CD4-positive, alpha-beta memory T cell (primary cell): ENCODE data around the gene FRRS1L. TPM values are rescaled to one million over a fixed set of nuclear protein-coding genes. Genes with fewer than 3 reads are reported as not detected.

Experiments used
- CTCF ChIA-PET: fragments of 350-600 bp; sonication (Branson Sonifier 250); formaldehyde crosslinking; loops from one replicate; lab custom pipeline; 2021; ENCODE audit warnings: inconsistent platforms; ENCODE audit not compliant: partially characterized antibody; lab: Charles Lee
- POLR2A ChIA-PET: fragments of 350-600 bp; sonication (Branson Sonifier 250); formaldehyde crosslinking; loops from one replicate; lab custom pipeline; 2021; ENCODE audit not compliant: partially characterized antibody; lab: Charles Lee
- DNase-seq, 5 donors: peaks; one replicate each; pipeline versions ENCODE4 v3.0.0 to v3.0.0-alpha.2; 2020 to 2022; ENCODE audit warnings: mixed read lengths in 1 of 5
- H3K27ac ChIP-seq: one replicate; pipeline ENCODE4 v1.7.0; 2013; ENCODE audit warnings: low read depth, low read length
- H3K27me3 ChIP-seq: 2 replicates; pipeline ENCODE4 v1.7.0; 2013; ENCODE audit warnings: mild to moderate bottlenecking, low read length, moderate library complexity; ENCODE audit not compliant: insufficient read depth
- H3K36me3 ChIP-seq: 2 replicates; pipeline ENCODE4 v1.7.0; 2013; ENCODE audit warnings: mild to moderate bottlenecking, low read length, moderate library complexity; ENCODE audit not compliant: insufficient read depth
- H3K4me1 ChIP-seq: 2 replicates; pipeline ENCODE4 v1.7.0; 2013; ENCODE audit warnings: mild to moderate bottlenecking, low read length, moderate library complexity; ENCODE audit not compliant: insufficient read depth
- H3K4me3 ChIP-seq, 2 donors: one replicate each; pipeline ENCODE4 v1.7.0; 2013; ENCODE audit warnings: low read length in 2 of 2, mild to moderate bottlenecking in 1 of 2
- H3K9me3 ChIP-seq, 2 donors: one replicate each; pipeline ENCODE4 v1.7.0; 2013; ENCODE audit warnings: low read length in 2 of 2, control low read depth in 1 of 2; ENCODE audit not compliant: control insufficient read depth in 1 of 2
- H3K27ac Mint-ChIP-seq, 7 donors: one replicate each; pipeline ENCODE4 v1.8.0; 2020 to 2021; ENCODE audit warnings: mixed read lengths in 7 of 7, mild to moderate bottlenecking in 6 of 7, inconsistent platforms in 3 of 7, moderate library complexity in 3 of 7
- H3K27me3 Mint-ChIP-seq, 2 donors: one replicate each; pipeline ENCODE4 v1.8.0; 2020 to 2021; ENCODE audit warnings: mixed read lengths in 2 of 2
- H3K36me3 Mint-ChIP-seq, 2 donors: one replicate each; pipeline ENCODE4 v1.8.0; 2020 to 2021; ENCODE audit warnings: mixed read lengths in 2 of 2, inconsistent platforms in 1 of 2, mild to moderate bottlenecking in 1 of 2
- H3K4me1 Mint-ChIP-seq, 4 donors: one replicate each; pipeline ENCODE4 v1.8.0; 2020 to 2021; ENCODE audit warnings: mixed read lengths in 4 of 4, mild to moderate bottlenecking in 1 of 4
- H3K4me3 Mint-ChIP-seq, 8 donors: one replicate each; pipeline ENCODE4 v1.8.0; 2020 to 2021; ENCODE audit warnings: mixed read lengths in 8 of 8, mild to moderate bottlenecking in 7 of 8, moderate library complexity in 6 of 8, inconsistent platforms in 3 of 8
- H3K9me3 Mint-ChIP-seq, 8 donors: one replicate each; pipeline ENCODE4 v1.8.0; 2020 to 2021; ENCODE audit warnings: mixed read lengths in 8 of 8, mild to moderate bottlenecking in 5 of 8, inconsistent platforms in 3 of 8, moderate library complexity in 1 of 8
- intact Hi-C: fragments of 100-400 bp; cut with micrococcal nuclease; formaldehyde crosslinking; loops from one replicate; pipeline ENCODE4 v1.15.1; 2023
- polyA plus RNA-seq, 2 donors: library from polyadenylated mRNA; unstranded; fragments of 300-500 nt; fragmentation: Illumina TruSeq; gene quantifications; one replicate each; pipeline ENCODE4 v1.2.3, GENCODE V29; 2021
- total RNA-seq, 2 experiments: library from RNA; stranded (reverse); gene quantifications; one replicate each; pipeline ENCODE4 v1.2.3, GENCODE V29; 2021

FRRS1L gene
- total and polyA plus RNA-seq, 4 experiments from 2014 or later: not detected

- Histone ChIP-seq H3K4me3 (no peak overlapping the region), H3K4me1 (no peaks in the 10 kb centered on the region), H3K27me3 (peaks cover 7% of the 10 kb centered on the region), H3K27ac (no peak overlapping the region), H3K9me3 (no peaks in the 10 kb centered on the region), H3K36me3 (no peaks in the 10 kb centered on the region)
- Mint-ChIP-seq H3K27me3 (peaks cover 24 to 35% of the 10 kb centered on the region in 2 donors), H3K4me3 (no peak overlapping the region), H3K9me3 (peaks cover 0 to 6% (median 5%) of the 10 kb centered on the region in 8 donors), H3K36me3 (peaks cover 0 to 3% of the 10 kb centered on the region in 2 donors), H3K27ac (no peak overlapping the region), H3K4me1 (peaks cover 0 to 4% (median 0%) of the 10 kb centered on the region in 4 donors)
- ChIA-PET POLR2A (no interaction called here), CTCF (no interaction called here)
- intact Hi-C loops: no loop called here
- no peak for DNase-seq
Measured at GRCh38 chr9:109161471-109161870, 5.6 kb downstream of the FRRS1L start.

- no peak overlapping the region for H3K4me3 Mint-ChIP-seq
- peaks cover 0 to 3% of the 10 kb centered on the region in 2 donors for H3K36me3 Mint-ChIP-seq
- ChIA-PET CTCF (no interaction called here), POLR2A (no interaction called here)
- H3K4me1 Mint-ChIP-seq: peaks cover 0 to 4% (median 0%) of the 10 kb centered on the region in 4 donors
- intact Hi-C loops: no loop called here
- peaks cover 0 to 7% (median 2%) of the 10 kb centered on the region in 8 donors for H3K9me3 Mint-ChIP-seq
- Histone ChIP-seq H3K36me3 (no peaks in the 10 kb centered on the region), H3K27ac (no peak overlapping the region), H3K4me3 (no peak overlapping the region), H3K27me3 (peaks cover 3% of the 10 kb centered on the region), H3K4me1 (no peaks in the 10 kb centered on the region), H3K9me3 (no peaks in the 10 kb centered on the region)
- peaks cover 8 to 28% of the 10 kb centered on the region in 2 donors for H3K27me3 Mint-ChIP-seq
- no peak for DNase-seq
- no peak overlapping the region for H3K27ac Mint-ChIP-seq
Measured at GRCh38 chr9:109159583-109159982, 7.5 kb downstream of the FRRS1L start.

GRCh38 chr9:109158651-109159050 lies 8.4 kb downstream of the FRRS1L start:
- Mint-ChIP-seq H3K27ac (no peak overlapping the region), H3K4me3 (no peak overlapping the region), H3K27me3 (peaks cover 6 to 22% of the 10 kb centered on the region in 2 donors), H3K36me3 (no peaks in the 10 kb centered on the region), H3K4me1 (peaks cover 0 to 4% (median 0%) of the 10 kb centered on the region in 4 donors), H3K9me3 (peaks cover 0 to 15% (median 9%) of the 10 kb centered on the region in 8 donors)
- Histone ChIP-seq H3K4me3 (no peak overlapping the region), H3K4me1 (no peaks in the 10 kb centered on the region), H3K36me3 (no peaks in the 10 kb centered on the region), H3K27me3 (peaks cover 3% of the 10 kb centered on the region), H3K27ac (no peak overlapping the region), H3K9me3 (no peaks in the 10 kb centered on the region)
- intact Hi-C loops: no loop called here
- no peak for DNase-seq
- ChIA-PET POLR2A (no interaction called here), CTCF (no interaction called here)

GRCh38 chr9:109156708-109157107 lies 10.3 kb downstream of the FRRS1L start:
- peaks cover 0 to 4% (median 0%) of the 10 kb centered on the region in 4 donors for H3K4me1 Mint-ChIP-seq
- H3K9me3 Mint-ChIP-seq: peaks cover 0 to 28% (median 20%) of the 10 kb centered on the region in 8 donors
- DNase-seq: no peak
- H3K9me3 ChIP-seq: no peaks in the 10 kb centered on the region
- no peak overlapping the region for H3K4me3 Mint-ChIP-seq
- H3K36me3 Mint-ChIP-seq: no peaks in the 10 kb centered on the region
- ChIA-PET POLR2A (no interaction called here), CTCF (no interaction called here)
- no peak overlapping the region for H3K4me3 ChIP-seq
- no peak overlapping the region for H3K27ac ChIP-seq
- intact Hi-C loops: no loop called here
- no peak overlapping the region for H3K27ac Mint-ChIP-seq
- H3K4me1 ChIP-seq: no peaks in the 10 kb centered on the region
- H3K27me3 ChIP-seq: no peaks in the 10 kb centered on the region
- H3K36me3 ChIP-seq: no peaks in the 10 kb centered on the region
- peaks cover 6 to 12% of the 10 kb centered on the region in 2 donors for H3K27me3 Mint-ChIP-seq

GRCh38 chr9:109150925-109151545 lies 16.0 kb downstream of the FRRS1L start:
- Mint-ChIP-seq H3K4me3 (no peak overlapping the region), H3K4me1 (no peaks in the 10 kb centered on the region), H3K36me3 (no peaks in the 10 kb centered on the region), H3K27ac (no peak overlapping the region), H3K27me3 (peaks cover 2 to 5% of the 10 kb centered on the region in 2 donors), H3K9me3 (peaks cover 0 to 29% (median 20%) of the 10 kb centered on the region in 8 donors)
- ChIA-PET CTCF (no interaction called here), POLR2A (no interaction called here)
- intact Hi-C loops: no loop called here
- Histone ChIP-seq H3K9me3 (no peaks in the 10 kb centered on the region), H3K36me3 (no peaks in the 10 kb centered on the region), H3K27ac (no peak overlapping the region), H3K4me3 (no peak overlapping the region), H3K4me1 (no peaks in the 10 kb centered on the region), H3K27me3 (no peaks in the 10 kb centered on the region)
- DNase-seq: no peak

- no peaks in the 10 kb centered on the region for H3K4me1 Mint-ChIP-seq
- no peak overlapping the region for H3K4me3 Mint-ChIP-seq
- no peaks in the 10 kb centered on the region for H3K36me3 Mint-ChIP-seq
- peaks cover 2% of the 10 kb centered on the region in 2 donors for H3K27me3 Mint-ChIP-seq
- H3K4me1 ChIP-seq: no peaks in the 10 kb centered on the region
- no peak overlapping the region for H3K4me3 ChIP-seq
- no peaks in the 10 kb centered on the region for H3K36me3 ChIP-seq
- no peak overlapping the region for H3K27ac Mint-ChIP-seq
- no peak for DNase-seq
- H3K27ac ChIP-seq: no peak overlapping the region
- intact Hi-C loops: no loop called here
- ChIA-PET CTCF (no interaction called here), POLR2A (no interaction called here)
- no peaks in the 10 kb centered on the region for H3K9me3 ChIP-seq
- peaks cover 0 to 29% (median 20%) of the 10 kb centered on the region in 8 donors for H3K9me3 Mint-ChIP-seq
- no peaks in the 10 kb centered on the region for H3K27me3 ChIP-seq
Measured at GRCh38 chr9:109149722-109150121, 17.3 kb downstream of the FRRS1L start.

GRCh38 chr9:109149089-109149488 lies 18.0 kb downstream of the FRRS1L start:
- H3K36me3 Mint-ChIP-seq: no peaks in the 10 kb centered on the region
- peaks cover 0 to 2% (median 1%) of the 10 kb centered on the region in 4 donors for H3K4me1 Mint-ChIP-seq
- Histone ChIP-seq H3K4me1 (peaks cover 1% of the 10 kb centered on the region), H3K27me3 (no peaks in the 10 kb centered on the region), H3K27ac (no peak overlapping the region), H3K9me3 (no peaks in the 10 kb centered on the region), H3K36me3 (no peaks in the 10 kb centered on the region), H3K4me3 (no peak overlapping the region)
- H3K4me3 Mint-ChIP-seq: no peak overlapping the region
- H3K27me3 Mint-ChIP-seq: peaks cover 0 to 2% of the 10 kb centered on the region in 2 donors
- ChIA-PET POLR2A (no interaction called here), CTCF (no interaction called here)
- peaks cover 0 to 23% (median 14%) of the 10 kb centered on the region in 8 donors for H3K9me3 Mint-ChIP-seq
- DNase-seq: no peak
- H3K27ac Mint-ChIP-seq: no peak overlapping the region
- intact Hi-C loops: no loop called here
